ENCODE data around the gene EIF4B.

Gene EIF4B, protein sequence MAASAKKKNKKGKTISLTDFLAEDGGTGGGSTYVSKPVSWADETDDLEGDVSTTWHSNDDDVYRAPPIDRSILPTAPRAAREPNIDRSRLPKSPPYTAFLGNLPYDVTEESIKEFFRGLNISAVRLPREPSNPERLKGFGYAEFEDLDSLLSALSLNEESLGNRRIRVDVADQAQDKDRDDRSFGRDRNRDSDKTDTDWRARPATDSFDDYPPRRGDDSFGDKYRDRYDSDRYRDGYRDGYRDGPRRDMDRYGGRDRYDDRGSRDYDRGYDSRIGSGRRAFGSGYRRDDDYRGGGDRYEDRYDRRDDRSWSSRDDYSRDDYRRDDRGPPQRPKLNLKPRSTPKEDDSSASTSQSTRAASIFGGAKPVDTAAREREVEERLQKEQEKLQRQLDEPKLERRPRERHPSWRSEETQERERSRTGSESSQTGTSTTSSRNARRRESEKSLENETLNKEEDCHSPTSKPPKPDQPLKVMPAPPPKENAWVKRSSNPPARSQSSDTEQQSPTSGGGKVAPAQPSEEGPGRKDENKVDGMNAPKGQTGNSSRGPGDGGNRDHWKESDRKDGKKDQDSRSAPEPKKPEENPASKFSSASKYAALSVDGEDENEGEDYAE

DNA sequence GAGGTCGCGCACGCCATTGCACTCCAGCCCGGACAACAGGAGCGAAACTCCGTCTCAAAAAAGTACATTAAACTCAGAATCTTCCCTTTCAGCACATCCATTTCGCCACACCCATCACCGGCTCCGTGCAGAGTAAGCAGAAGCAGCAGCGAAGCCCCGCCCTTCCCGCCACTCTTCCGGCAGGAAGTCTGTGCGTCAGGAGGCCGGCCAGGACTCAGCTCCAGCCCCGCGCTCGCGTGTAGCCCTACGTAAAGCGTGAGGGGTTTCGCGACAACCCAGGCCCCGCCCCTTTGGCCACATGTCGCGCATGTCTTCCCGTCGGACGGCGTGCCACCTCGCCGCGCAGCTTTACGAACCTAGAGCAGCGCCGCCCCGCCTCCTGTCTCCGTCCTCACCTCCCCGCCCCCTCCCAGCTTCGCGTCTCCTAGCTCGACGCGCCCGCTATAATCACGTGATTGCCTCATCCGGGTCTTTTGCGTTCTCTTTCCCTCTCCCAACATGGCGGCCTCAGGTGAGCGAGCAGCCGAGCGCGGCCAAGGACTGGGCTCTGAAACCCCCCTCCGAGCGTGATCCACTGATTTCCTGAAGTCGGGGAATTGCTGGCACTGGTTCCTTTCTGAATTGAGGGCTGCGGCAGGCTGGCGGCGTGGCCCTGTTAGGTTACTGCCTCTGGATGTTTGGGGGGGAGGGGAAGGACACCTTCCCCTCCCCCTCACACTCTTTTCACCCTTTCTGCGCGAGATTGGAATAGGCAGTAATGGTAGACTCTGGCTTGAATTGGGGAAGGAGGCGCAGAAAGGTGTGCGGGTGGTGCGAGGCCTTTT lies at the start of gene EIF4B:
Gene EIF4B, plus strand, starts transcription at position 471 of the 824 bp plus-strand sequence. Its CDS starts 28 bp downstream, at position 499.
- Mint-ChIP-seq H3K36me3 (peaks cover 27% of the 10 kb centered on the region), H3K4me1 (peaks cover 50% of the 10 kb centered on the region), H3K4me3 (peak within 1 kb of the TSS; percentile 96), H3K27ac (peak within 1 kb of the TSS; percentile 99), H3K9me3 (no peaks in the 10 kb centered on the region), H3K27me3 (no peaks in the 10 kb centered on the region)
- ATAC-seq = peak; percentile 97

DNA sequence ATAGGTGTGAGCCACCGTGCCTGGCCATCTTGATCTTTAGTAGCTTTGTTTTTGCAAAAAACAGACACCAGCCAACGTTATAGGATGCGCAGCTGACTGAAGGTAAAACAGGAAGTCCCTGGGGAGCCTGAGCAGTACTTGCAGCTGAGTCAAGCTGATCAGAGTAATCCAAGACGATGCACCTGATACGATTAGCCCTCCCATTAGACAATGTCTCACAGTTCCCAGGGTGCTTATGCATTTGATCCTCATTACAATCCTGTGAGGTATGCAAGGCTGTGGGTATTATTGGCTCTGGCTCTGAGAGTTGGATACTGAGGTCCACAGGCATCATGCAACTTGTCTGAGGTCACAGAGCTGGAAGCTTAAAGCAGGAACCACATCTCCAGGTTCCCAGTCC lies 49.3 kb upstream of the EIF4B start:
- Mint-ChIP-seq H3K4me1 (peaks cover 5% of the 10 kb centered on the region), H3K36me3 (no peaks in the 10 kb centered on the region), H3K27me3 (peaks cover 18% of the 10 kb centered on the region), H3K4me3 (no peak overlapping the region), H3K27ac (no peak overlapping the region), H3K9me3 (no peaks in the 10 kb centered on the region)
- no peak for ATAC-seq

DNA sequence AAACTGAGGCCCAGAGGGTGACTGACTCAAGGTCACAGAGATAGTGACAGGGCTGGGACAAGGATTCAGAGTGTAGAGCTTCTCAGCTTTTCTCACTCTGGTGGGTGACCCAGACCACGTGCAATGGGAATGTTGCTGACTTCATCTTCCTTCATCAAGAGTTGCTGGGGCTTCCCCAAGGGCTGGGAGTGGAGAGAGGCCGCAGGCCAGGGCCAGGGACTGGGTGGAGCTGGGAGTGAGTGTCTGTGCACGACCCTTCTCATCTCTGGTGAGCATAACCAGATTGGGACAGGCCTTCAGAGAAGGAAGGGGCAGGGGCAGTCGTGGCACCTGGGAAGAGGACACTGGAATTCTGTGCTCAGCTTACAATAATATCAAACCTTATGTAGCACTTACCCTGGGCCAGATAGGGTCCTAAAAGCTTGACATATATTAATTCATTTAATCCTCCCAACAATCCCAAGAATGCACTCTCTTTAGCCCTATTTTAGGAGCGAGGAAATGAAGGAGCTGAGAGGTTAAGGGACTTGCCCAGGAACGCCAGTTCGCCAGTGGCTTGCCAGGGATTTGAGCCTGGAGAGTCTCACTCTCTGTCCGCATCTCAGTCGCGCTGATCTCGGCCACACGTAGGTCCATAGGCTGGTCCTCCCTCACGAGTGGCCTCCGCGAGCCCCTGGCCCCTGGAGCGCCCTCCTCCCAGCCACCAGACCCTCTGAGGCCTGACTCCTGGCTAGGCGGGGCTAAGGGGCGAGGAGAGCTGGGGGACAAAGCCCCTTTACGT lies 41.5 kb upstream of the EIF4B start:
- Mint-ChIP-seq H3K9me3 (no peaks in the 10 kb centered on the region), H3K4me1 (no peaks in the 10 kb centered on the region), H3K4me3 (no peak overlapping the region), H3K36me3 (no peaks in the 10 kb centered on the region), H3K27ac (no peak overlapping the region), H3K27me3 (peaks cover 66% of the 10 kb centered on the region)
- no peak for ATAC-seq

DNA sequence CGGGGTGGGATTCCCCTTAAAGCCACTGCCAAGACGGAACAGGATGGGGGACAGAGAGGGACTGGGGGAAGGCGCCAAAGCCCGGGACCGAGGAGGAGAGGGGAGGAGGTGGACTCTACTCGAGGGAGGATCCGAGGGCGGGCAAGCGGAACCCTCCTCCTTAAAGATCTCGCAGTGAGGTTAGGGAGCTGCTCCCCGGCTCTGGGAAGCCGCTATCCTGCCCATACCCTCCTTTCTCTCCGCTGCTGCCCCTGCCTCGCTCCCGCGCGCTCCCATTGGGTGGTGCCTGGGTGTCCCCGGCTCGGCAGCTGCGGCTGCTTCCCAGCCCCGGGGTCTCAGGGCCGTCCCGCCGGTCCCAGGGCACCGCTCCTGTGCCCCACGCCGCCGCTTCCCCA lies 40.9 kb upstream of the EIF4B start:
- ATAC-seq = no peak
- H3K36me3 Mint-ChIP-seq = no peaks in the 10 kb centered on the region
- H3K4me3 Mint-ChIP-seq = no peak overlapping the region
- H3K4me1 Mint-ChIP-seq = no peaks in the 10 kb centered on the region
- H3K9me3 Mint-ChIP-seq = no peaks in the 10 kb centered on the region
- no peak overlapping the region for H3K27ac Mint-ChIP-seq
- peaks cover 69% of the 10 kb centered on the region for H3K27me3 Mint-ChIP-seq

DNA sequence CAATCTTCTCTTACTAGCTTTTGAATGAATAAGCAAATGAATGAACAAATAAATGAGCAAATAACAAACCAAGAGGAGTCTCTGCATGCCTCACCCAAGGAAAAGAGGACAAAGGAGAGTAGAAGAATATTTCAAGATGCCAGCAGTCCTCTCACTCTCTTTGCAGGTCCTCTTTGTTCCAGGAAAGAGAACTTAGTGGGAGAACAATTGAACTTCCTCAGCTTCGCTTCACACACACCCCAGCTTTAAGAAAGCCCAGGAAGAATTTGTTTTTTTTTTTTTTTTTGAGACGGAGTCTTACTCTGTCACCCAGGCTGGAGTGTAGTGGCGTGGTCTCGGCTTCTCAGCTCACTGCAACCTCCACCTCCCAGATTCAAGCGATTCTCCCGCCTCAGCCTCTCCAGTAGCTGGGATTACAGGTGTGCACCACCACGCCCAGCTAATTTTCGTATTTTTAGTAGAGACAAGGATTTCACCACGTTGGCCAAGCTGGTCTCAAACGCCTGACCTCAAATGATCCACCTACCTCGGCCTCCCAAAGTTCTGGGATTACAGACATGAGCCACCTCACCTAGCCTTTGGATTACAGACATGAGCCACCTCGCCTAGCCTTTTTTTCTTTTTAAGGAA lies 37.0 kb upstream of the EIF4B start:
- Mint-ChIP-seq H3K9me3 (peaks cover 3% of the 10 kb centered on the region), H3K4me3 (no peak overlapping the region), H3K36me3 (no peaks in the 10 kb centered on the region), H3K27ac (no peak overlapping the region), H3K27me3 (peaks cover 43% of the 10 kb centered on the region), H3K4me1 (no peaks in the 10 kb centered on the region)
- ATAC-seq = no peak

DNA sequence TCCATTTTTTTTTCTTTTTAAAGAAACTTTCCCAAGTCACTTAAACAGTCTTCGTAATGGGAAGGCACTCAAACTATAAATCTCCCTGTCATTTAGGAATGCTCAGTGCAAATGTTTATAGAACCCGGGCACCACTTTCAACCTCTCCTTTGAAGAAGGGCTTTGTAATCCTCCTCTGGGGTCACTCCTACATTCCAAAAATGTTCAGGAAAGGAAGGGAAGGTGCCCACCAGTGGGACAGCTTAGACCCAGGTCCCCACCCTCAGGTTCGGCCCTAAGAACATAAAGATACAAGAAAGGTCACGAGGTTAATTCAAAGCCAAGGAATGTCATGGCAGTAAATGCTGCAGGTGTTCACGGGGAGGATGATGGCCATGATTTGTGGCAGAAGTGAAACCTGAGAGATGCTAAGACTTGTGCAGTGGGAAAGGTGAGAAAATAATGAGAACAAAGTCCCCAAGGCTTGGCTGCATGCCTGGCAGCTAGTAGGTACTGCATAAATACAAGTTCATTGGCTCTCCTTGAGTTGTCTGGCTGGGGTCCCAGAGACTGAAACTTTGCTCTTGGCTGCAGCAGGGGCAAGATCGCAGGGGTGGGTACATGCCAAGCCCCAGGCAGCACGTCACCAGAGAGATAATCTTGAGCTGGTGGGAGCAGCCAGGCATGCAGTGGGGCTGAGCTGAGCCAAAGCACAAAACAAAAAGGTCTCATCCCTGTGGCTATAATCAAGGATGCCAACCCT lies 36.3 kb upstream of the EIF4B start:
- Mint-ChIP-seq H3K9me3 (peaks cover 3% of the 10 kb centered on the region), H3K27ac (no peak overlapping the region), H3K4me1 (no peaks in the 10 kb centered on the region), H3K27me3 (peaks cover 35% of the 10 kb centered on the region), H3K36me3 (no peaks in the 10 kb centered on the region), H3K4me3 (no peak overlapping the region)
- ATAC-seq = no peak

DNA sequence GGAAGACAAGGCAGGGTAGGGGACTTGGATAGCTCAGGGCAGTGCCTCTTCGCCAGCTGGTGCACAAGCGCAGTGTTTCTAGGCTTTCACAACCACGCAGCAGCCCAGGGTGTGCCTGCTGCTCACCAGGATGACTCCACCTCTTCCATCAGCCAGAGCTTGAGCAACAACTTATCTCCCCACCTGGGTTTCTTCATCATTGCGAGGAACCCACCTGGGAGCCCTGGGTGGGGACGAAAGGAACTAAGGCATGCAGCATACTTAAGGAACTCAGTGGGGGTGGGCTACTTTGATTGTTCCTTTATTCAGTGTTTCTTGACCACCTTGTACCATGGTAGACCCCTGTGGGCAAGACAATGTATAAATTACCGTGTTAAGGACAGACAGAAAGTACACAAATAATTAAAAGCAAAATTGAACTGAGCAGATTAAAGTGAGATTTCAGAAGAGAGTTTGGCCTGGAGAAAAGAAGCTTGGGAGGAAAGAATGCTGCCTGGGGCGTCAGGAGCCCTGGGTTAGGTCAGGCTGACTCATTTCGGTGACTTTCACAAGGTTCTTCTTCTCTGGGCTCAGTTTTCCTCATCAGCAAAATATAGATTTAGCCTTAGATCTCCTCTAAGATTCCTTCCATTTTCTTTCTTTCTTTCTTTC lies 34.5 kb upstream of the EIF4B start:
- H3K27me3 Mint-ChIP-seq = peaks cover 35% of the 10 kb centered on the region
- peaks cover 3% of the 10 kb centered on the region for H3K9me3 Mint-ChIP-seq
- no peak overlapping the region for H3K4me3 Mint-ChIP-seq
- H3K4me1 Mint-ChIP-seq = no peaks in the 10 kb centered on the region
- H3K27ac Mint-ChIP-seq = no peak overlapping the region
- no peak for ATAC-seq
- H3K36me3 Mint-ChIP-seq = no peaks in the 10 kb centered on the region

DNA sequence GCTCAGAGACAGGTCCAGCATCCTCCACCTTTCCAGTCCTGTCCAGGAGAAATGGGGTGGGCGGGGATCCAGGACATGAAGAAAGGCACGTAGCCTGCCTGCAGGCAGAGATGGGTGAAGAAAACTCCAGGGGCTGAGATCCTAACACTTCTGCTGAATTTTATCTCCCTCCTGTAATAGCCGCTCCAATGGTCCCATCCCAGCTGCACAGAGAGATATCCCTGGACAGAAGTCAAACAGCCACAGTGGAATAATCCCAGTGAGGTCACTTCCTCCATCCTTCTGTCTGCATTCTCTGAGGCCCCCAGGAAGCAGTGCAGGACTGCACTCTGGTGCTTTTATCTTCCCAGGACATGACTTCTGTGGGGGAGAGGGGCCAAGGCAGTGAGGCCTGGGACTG lies 31.1 kb upstream of the EIF4B start:
- Mint-ChIP-seq H3K36me3 (no peaks in the 10 kb centered on the region), H3K4me1 (no peaks in the 10 kb centered on the region), H3K27ac (no peak overlapping the region), H3K4me3 (no peak overlapping the region), H3K27me3 (peaks cover 46% of the 10 kb centered on the region), H3K9me3 (peaks cover 3% of the 10 kb centered on the region)
- ATAC-seq = no peak

DNA sequence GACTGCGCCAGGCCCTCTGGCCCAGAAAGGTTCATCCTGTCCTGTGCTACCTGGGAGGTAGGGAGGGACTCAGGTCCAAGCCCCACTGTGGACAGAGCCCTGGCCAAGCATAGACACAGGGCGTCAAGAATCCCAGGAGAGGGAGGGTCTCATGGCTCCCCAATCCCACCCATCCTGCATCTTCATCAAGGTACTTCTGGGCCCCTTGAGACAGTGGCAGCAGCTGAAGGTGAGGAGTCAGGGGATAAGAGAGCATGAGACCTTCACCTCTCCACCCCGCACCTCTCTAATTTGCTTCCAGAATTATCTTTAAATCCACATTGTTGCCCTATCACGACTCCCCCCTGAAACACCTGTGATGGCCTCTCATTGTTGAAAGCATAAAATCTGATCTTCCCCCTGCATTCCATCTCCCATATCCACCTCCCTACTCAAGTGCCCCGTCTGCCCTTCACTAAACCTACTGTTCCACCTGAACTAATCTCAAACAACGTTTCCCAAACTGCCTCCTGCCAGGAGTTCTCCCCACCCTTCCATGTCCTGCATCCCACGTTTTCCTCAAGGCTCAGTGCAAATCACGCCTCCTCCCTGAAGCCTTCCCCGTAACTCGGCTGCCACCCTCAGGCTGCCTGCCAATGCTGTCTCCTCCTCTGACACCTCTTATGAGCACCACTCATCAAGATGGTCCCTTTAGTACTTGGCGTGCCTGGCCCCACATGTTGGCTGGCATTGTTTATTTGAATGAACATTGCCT lies 30.3 kb upstream of the EIF4B start:
- no peak overlapping the region for H3K4me3 Mint-ChIP-seq
- no peaks in the 10 kb centered on the region for H3K4me1 Mint-ChIP-seq

DNA sequence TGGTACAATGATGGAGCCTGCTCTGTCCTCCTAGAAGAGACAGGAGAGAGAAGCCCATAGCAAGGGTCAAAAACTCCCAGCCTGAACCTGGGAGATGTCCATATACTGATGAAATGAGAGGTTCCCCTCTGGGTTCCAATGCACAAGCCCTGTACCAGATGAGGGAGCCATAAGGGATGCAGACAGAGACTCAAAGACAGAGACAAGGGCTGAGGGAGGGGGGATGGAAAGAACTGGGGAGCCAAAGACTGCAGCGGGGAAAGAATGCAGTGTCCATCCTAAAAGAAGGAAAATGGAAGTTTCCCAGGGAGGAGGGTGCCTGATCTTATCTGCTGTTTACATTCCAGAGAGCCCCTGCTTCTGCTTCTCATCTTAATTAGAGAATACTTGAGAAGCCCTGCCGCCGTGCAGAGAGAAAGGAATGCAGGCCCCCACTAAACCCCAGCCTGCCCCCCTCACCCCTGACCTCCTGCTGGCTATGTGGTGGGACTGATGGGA lies 29.6 kb upstream of the EIF4B start:
- Mint-ChIP-seq H3K27ac (no peak overlapping the region), H3K27me3 (peaks cover 55% of the 10 kb centered on the region), H3K4me1 (no peaks in the 10 kb centered on the region), H3K36me3 (no peaks in the 10 kb centered on the region), H3K9me3 (peaks cover 3% of the 10 kb centered on the region), H3K4me3 (no peak overlapping the region)
- no peak for ATAC-seq

More for the DNA sequence above, 30.3 kb upstream of the EIF4B start:
- ATAC-seq = peak; percentile 38
- Mint-ChIP-seq H3K36me3 (no peaks in the 10 kb centered on the region), H3K9me3 (peaks cover 3% of the 10 kb centered on the region), H3K27me3 (peaks cover 54% of the 10 kb centered on the region), H3K27ac (no peak overlapping the region)

DNA sequence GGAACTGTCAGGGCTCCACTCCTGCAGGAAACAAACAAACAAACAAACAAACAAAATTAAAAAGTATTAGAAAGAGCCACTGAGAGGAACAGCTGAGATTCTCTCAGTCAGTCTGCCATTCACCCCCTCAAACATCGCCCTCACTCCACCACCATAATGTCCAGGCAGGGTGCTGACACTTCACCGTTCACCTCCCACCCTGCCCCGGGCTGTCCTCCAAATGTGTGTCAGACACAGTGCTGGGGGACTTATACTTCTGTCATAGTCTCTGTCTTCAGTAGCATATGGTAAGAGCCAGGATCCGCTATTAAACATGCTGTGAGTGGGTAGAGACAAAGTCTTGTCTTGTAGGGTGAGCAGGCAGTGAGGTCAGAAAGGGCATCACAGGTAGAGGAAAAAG lies 29.1 kb upstream of the EIF4B start:
- Mint-ChIP-seq H3K27me3 (peaks cover 55% of the 10 kb centered on the region), H3K4me3 (no peak overlapping the region), H3K36me3 (no peaks in the 10 kb centered on the region), H3K27ac (no peak overlapping the region), H3K9me3 (peaks cover 3% of the 10 kb centered on the region), H3K4me1 (no peaks in the 10 kb centered on the region)
- ATAC-seq = no peak

DNA sequence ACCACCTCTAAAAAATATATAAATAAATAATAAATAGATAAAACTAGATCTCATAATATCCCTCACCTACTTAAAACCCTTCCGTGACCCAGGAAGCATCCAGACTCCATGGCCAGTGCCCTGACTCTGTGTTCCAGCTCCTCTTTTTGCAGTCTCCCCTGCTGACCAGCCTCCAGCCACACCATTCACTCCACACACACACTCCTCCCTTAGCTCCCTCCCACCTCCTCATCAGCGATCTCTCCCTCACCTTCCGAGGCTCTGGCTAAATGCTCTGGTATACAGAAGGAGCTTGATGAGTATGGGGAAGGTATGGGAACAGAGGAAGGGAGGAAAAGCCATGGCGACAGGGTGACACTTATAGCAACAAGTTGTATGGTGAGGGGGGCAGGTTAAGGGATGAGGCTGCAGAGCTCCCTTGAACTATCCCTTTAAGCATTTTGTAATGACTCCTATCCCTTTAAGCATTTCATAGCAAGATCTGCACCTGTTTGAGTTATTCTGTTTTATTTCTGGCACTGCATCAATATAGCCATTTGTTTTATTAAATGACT lies 26.1 kb upstream of the EIF4B start:
- H3K27me3 Mint-ChIP-seq = peaks cover 59% of the 10 kb centered on the region
- no peaks in the 10 kb centered on the region for H3K4me1 Mint-ChIP-seq
- H3K27ac Mint-ChIP-seq = no peak overlapping the region
- H3K4me3 Mint-ChIP-seq = no peak overlapping the region
- no peak for ATAC-seq
- H3K36me3 Mint-ChIP-seq = no peaks in the 10 kb centered on the region
- no peaks in the 10 kb centered on the region for H3K9me3 Mint-ChIP-seq

Data from stimulated activated memory B cell treated with anti-CD40 and anti-IgM and Interleukin-4, amounts not matched to agents 10 μg/mL and 1 μg/mL and 100 μg/mL, for 72 hours (primary cell).